Measurements from ENCODE around the gene CLMN. TPM values are rescaled to one million over a fixed set of nuclear protein-coding genes. Genes with fewer than 3 reads are reported as not detected.

Gene CLMN
- polyA plus RNA-seq, 1 donor from 2014 or later, result 0.57 TPM

DNA sequence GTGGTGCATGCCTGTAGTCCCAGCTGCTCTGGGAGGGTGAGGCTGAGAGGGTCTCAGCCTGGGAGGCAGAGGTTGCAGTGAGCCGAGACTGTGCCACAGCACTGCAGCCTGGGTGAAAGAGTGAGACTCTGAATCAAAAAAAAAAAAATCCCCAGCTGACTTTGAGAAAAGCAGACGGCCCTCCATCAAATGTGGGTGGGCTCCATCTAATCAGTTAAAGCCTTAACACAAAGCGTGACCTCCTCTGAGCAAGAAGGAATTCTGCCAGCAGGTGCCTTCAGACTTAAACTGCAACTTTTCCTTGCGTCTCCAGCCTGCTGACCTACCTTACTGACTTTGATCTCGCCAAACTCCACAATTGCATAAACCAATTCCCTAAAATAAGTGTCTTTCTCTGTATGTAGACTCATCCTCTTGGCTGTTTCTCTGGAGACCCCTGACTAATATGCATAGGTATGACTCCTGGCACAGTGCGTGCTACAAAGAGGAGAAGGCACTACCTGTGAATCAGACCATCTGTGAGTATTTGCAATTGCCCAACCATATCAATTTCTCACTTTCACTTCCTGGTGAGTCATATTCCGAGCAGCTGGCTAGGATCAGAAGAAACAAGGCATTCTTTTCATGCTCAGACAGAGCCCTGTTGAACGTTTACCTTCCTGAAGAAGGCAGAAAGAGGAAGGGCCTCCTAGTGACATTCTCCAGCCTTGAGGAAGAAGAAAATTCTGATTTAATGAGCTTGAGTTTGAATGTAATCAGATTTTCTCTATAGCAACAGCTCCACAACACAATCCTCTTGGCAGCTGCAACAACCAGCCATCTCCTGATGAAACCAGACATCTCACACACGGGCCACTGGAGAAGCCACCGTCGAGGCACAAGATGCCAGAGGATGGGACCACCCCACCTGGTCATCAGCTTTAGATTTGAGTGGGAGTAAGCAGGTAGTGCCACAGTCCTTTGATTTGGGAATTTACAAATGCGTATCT lies 54.3 kb downstream of the CLMN start:
- H3K4me3 ChIP-seq (ENCODE audit: low read length), result no peak overlapping the region
- TF ChIP-seq SMC3 (conservative IDR thresholded peaks at IDR 0.05; ENCODE audit: poor library complexity) (no peak), EZH2 (IDR thresholded peaks at IDR 0.05; ENCODE audit: borderline replicate concordance, insufficient read depth, low read length, poor library complexity, severe bottlenecking) (no peak), EP300 (conservative IDR thresholded peaks at IDR 0.05; ENCODE audit: poor library complexity, severe bottlenecking) (no peak), MXI1 (conservative IDR thresholded peaks at IDR 0.05; ENCODE audit: poor library complexity, severe bottlenecking) (no peak), RAD21 (conservative IDR thresholded peaks at IDR 0.05) (no peak), POLR2AphosphoS5 (IDR thresholded peaks at IDR 0.05) (no peak), TAF1 (IDR thresholded peaks at IDR 0.05; ENCODE audit: low read depth) (no peak)
- TF ChIP-seq, protein P1, sequence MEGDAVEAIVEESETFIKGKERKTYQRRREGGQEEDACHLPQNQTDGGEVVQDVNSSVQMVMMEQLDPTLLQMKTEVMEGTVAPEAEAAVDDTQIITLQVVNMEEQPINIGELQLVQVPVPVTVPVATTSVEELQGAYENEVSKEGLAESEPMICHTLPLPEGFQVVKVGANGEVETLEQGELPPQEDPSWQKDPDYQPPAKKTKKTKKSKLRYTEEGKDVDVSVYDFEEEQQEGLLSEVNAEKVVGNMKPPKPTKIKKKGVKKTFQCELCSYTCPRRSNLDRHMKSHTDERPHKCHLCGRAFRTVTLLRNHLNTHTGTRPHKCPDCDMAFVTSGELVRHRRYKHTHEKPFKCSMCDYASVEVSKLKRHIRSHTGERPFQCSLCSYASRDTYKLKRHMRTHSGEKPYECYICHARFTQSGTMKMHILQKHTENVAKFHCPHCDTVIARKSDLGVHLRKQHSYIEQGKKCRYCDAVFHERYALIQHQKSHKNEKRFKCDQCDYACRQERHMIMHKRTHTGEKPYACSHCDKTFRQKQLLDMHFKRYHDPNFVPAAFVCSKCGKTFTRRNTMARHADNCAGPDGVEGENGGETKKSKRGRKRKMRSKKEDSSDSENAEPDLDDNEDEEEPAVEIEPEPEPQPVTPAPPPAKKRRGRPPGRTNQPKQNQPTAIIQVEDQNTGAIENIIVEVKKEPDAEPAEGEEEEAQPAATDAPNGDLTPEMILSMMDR (IDR thresholded peaks at IDR 0.05; ENCODE audit: poor library complexity, severe bottlenecking), result no peak
- TF ChIP-seq, protein P2, sequence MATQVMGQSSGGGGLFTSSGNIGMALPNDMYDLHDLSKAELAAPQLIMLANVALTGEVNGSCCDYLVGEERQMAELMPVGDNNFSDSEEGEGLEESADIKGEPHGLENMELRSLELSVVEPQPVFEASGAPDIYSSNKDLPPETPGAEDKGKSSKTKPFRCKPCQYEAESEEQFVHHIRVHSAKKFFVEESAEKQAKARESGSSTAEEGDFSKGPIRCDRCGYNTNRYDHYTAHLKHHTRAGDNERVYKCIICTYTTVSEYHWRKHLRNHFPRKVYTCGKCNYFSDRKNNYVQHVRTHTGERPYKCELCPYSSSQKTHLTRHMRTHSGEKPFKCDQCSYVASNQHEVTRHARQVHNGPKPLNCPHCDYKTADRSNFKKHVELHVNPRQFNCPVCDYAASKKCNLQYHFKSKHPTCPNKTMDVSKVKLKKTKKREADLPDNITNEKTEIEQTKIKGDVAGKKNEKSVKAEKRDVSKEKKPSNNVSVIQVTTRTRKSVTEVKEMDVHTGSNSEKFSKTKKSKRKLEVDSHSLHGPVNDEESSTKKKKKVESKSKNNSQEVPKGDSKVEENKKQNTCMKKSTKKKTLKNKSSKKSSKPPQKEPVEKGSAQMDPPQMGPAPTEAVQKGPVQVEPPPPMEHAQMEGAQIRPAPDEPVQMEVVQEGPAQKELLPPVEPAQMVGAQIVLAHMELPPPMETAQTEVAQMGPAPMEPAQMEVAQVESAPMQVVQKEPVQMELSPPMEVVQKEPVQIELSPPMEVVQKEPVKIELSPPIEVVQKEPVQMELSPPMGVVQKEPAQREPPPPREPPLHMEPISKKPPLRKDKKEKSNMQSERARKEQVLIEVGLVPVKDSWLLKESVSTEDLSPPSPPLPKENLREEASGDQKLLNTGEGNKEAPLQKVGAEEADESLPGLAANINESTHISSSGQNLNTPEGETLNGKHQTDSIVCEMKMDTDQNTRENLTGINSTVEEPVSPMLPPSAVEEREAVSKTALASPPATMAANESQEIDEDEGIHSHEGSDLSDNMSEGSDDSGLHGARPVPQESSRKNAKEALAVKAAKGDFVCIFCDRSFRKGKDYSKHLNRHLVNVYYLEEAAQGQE (IDR thresholded peaks at IDR 0.05; ENCODE audit: borderline replicate concordance), result no peak
- no peaks in the 10 kb centered on the region for H3K79me2 ChIP-seq (replicated peaks; ENCODE audit: insufficient read depth, low read length)
- no peak overlapping the region for H3K9ac ChIP-seq (ENCODE audit: low read length)
- H3K36me3 ChIP-seq (ENCODE audit: insufficient read depth, low read length), result no peaks in the 10 kb centered on the region
- H3K27me3 ChIP-seq (ENCODE audit: insufficient read depth, low read depth, low read length), result peaks cover 5% of the 10 kb centered on the region
- H3K4me2 ChIP-seq (ENCODE audit: low read length), result no peak overlapping the region
- no peak overlapping the region for H2AFZ ChIP-seq (ENCODE audit: low read depth, low read length)
- H4K20me1 ChIP-seq (ENCODE audit: insufficient read depth), result no peaks in the 10 kb centered on the region
- H3K27ac ChIP-seq (ENCODE audit: low read length), result no peak overlapping the region
- no peaks in the 10 kb centered on the region for H3F3A ChIP-seq (ENCODE audit: insufficient read depth, low read length, poor library complexity, severe bottlenecking)
- H3K9me2 ChIP-seq (ENCODE audit: insufficient read depth, low read length), result no peaks in the 10 kb centered on the region
- H3K9me3 ChIP-seq (ENCODE audit: low read length), result no peaks in the 10 kb centered on the region

DNA sequence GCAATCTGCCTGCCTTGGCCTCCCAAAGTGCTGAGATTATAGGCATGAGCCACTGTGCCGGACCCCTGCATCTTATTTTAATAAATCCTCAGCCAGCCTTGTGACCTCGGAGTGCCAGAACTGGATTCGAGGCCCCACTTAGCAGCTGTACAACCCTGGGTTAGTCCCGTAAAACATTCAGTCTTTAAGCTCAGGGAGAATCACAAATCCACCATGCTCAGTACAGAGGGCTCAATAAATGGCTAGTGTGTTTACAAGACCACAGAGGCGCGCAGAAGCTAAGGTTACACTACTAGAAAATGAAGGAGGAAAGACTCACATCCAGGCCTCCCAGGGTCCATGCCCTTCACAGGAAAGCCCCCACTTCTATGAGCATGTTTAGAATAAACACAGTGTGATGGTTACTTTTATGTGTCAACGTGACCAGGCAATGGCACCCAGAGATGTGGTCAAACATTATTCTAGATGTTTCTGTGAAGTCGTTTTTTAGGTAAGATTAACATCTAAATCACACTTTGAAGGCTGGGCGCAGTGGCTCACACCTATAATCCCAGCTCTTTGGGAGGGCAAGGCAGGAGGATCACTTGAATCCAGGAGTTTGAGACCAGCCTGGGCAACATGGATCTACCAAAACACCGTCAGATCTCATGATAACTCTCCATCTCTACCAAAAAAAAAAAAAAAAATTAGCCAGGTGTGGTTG lies 55.3 kb downstream of the CLMN start:
- Histone ChIP-seq H3K27me3 (ENCODE audit: insufficient read depth, low read depth, low read length) (peaks cover 6% of the 10 kb centered on the region), H3K36me3 (ENCODE audit: insufficient read depth, low read length) (no peaks in the 10 kb centered on the region), H3K4me2 (ENCODE audit: low read length) (no peak overlapping the region), H3K9me2 (ENCODE audit: insufficient read depth, low read length) (no peaks in the 10 kb centered on the region), H2AFZ (ENCODE audit: low read depth, low read length) (no peak overlapping the region), H3K9me3 (ENCODE audit: low read length) (no peaks in the 10 kb centered on the region), H3F3A (ENCODE audit: insufficient read depth, low read length, poor library complexity, severe bottlenecking) (no peaks in the 10 kb centered on the region), H3K27ac (ENCODE audit: low read length) (no peak overlapping the region), H3K9ac (ENCODE audit: low read length) (no peak overlapping the region), H4K20me1 (ENCODE audit: insufficient read depth) (no peaks in the 10 kb centered on the region), H3K4me3 (ENCODE audit: low read length) (no peak overlapping the region), H3K79me2 (replicated peaks; ENCODE audit: insufficient read depth, low read length) (no peaks in the 10 kb centered on the region)
- TF ChIP-seq TAF1 (IDR thresholded peaks at IDR 0.05; ENCODE audit: low read depth), result no peak
- no peak for TF ChIP-seq RAD21 (conservative IDR thresholded peaks at IDR 0.05)
- TF ChIP-seq, protein P1 (IDR thresholded peaks at IDR 0.05; ENCODE audit: poor library complexity, severe bottlenecking), result no peak
- TF ChIP-seq POLR2AphosphoS5 (IDR thresholded peaks at IDR 0.05), result no peak
- TF ChIP-seq EZH2 (IDR thresholded peaks at IDR 0.05; ENCODE audit: borderline replicate concordance, insufficient read depth, low read length, poor library complexity, severe bottlenecking), result no peak
- no peak for TF ChIP-seq EP300 (conservative IDR thresholded peaks at IDR 0.05; ENCODE audit: poor library complexity, severe bottlenecking)
- TF ChIP-seq, protein P2 (IDR thresholded peaks at IDR 0.05; ENCODE audit: borderline replicate concordance), result no peak
- no peak for TF ChIP-seq SMC3 (conservative IDR thresholded peaks at IDR 0.05; ENCODE audit: poor library complexity)
- TF ChIP-seq MXI1 (conservative IDR thresholded peaks at IDR 0.05; ENCODE audit: poor library complexity, severe bottlenecking), result no peak

Data from neural cell (in vitro differentiated cells).